Keratinocyte (primary cell): ENCODE results near the gene GP9. TPM values are rescaled to one million over a fixed set of nuclear protein-coding genes. Genes with fewer than 3 reads are reported as not detected.

Source experiments
- DNase-seq: peaks from one replicate; pipeline ENCODE4 v3.0.0-alpha.2; 2011; ENCODE audit warnings: low read depth, missing footprints, low spot score
- FAIRE-seq: peaks from 2 replicates; lab custom pipeline; 2011; peaks lifted over from hg19 to GRCh38; lab: Jason Lieb, UNC
- H2AFZ ChIP-seq: 2 replicates; pipeline ENCODE4 v1.6.0; 2012; ENCODE audit warnings: low read length, control low read depth, inconsistent platforms; ENCODE audit not compliant: control insufficient read depth
- H3K27ac ChIP-seq: 2 replicates; pipeline ENCODE4 v1.5.1; 2011; ENCODE audit warnings: low read length; ENCODE audit not compliant: control insufficient read depth, insufficient read depth
- H3K27me3 ChIP-seq: 3 replicates; pipeline ENCODE4 v1.6.0; 2011; ENCODE audit warnings: low read length; ENCODE audit not compliant: control insufficient read depth, insufficient read depth; ENCODE audit errors: extremely low read depth
- H3K36me3 ChIP-seq, 2 experiments: 2 replicates in 1 of 2; 3 replicates in 1 of 2; pipeline ENCODE4 v1.5.1; 2011; ENCODE audit warnings: low read length in 2 of 2, mild to moderate bottlenecking in 1 of 2; ENCODE audit not compliant: control insufficient read depth in 2 of 2, insufficient read depth in 2 of 2; ENCODE audit errors: extremely low read depth in 1 of 2
- H3K4me1 ChIP-seq: 3 replicates; pipeline ENCODE4 v1.5.1; 2011; ENCODE audit warnings: low read length; ENCODE audit not compliant: control insufficient read depth, insufficient read depth; ENCODE audit errors: extremely low read depth
- H3K4me2 ChIP-seq: 3 replicates; pipeline ENCODE4 v1.6.0; 2011; ENCODE audit warnings: low read depth, low read length; ENCODE audit not compliant: control insufficient read depth, insufficient read depth; ENCODE audit errors: extremely low read depth
- H3K4me3 ChIP-seq, 3 experiments: fragments of 200-600 bp in 1 of 3; sonication (generic) in 1 of 3; 2 replicates in 2 of 3; 3 replicates in 1 of 3; pipeline ENCODE4 v1.5.1; 2011 to 2016; ENCODE audit warnings: low read length in 3 of 3, mild to moderate bottlenecking in 3 of 3, control low read depth in 2 of 3, inconsistent platforms in 1 of 3, low read depth in 1 of 3, mixed read lengths in 1 of 3, mixed run types in 1 of 3, moderate library complexity in 1 of 3; ENCODE audit not compliant: control insufficient read depth in 2 of 3, insufficient read depth in 2 of 3; ENCODE audit errors: extremely low read depth in 1 of 3
- H3K79me2 ChIP-seq: 2 replicates; pipeline ENCODE4 v1.6.0; 2012; ENCODE audit warnings: low read length; ENCODE audit not compliant: control insufficient read depth, insufficient read depth
- H3K9ac ChIP-seq: 3 replicates; pipeline ENCODE4 v1.6.0; 2011; ENCODE audit warnings: low read length; ENCODE audit not compliant: control insufficient read depth, insufficient read depth; ENCODE audit errors: extremely low read depth
- H3K9me1 ChIP-seq: 3 replicates; pipeline ENCODE4 v1.6.0; 2011; ENCODE audit warnings: low read length; ENCODE audit not compliant: control insufficient read depth, insufficient read depth; ENCODE audit errors: extremely low read depth
- H3K9me3 ChIP-seq: 2 replicates; pipeline ENCODE4 v1.5.1; 2012; ENCODE audit warnings: low read depth, low read length; ENCODE audit not compliant: control insufficient read depth
- H4K20me1 ChIP-seq: 3 replicates; pipeline ENCODE4 v1.6.0; 2011; ENCODE audit warnings: low read length; ENCODE audit not compliant: control insufficient read depth, insufficient read depth; ENCODE audit errors: extremely low read depth
- CTCF ChIP-seq, 3 experiments: IDR thresholded peaks in 1 of 3; conservative IDR thresholded peaks in 1 of 3; optimal IDR thresholded peaks in 1 of 3; 2 replicates in 2 of 3; 3 replicates in 1 of 3; pipeline versions ENCODE3 to v1.5.1; 2011; ENCODE audit warnings: low read length in 3 of 3, mild to moderate bottlenecking in 3 of 3, moderate library complexity in 2 of 3, control low read depth in 1 of 3, inconsistent platforms in 1 of 3; ENCODE audit not compliant: insufficient read depth in 2 of 3; ENCODE audit errors: extremely low read depth in 1 of 3
- EZH2 ChIP-seq: IDR thresholded peaks from one replicate; pipeline ENCODE4 v1.6.1; 2012; ENCODE audit warnings: inconsistent platforms, mild to moderate bottlenecking, low read length, moderate library complexity
- dilution Hi-C: fragments of 300-500 bp; cut with MboI; formaldehyde crosslinking; loops from one replicate; pipeline ENCODE4 v1.7.0; 2020; ENCODE audit warnings: low sequenced_read_pairs; ENCODE audit not compliant: extremely low pct_ligation_motif_present
- polyA plus RNA-seq, 5 experiments: library from polyadenylated mRNA; depleted of rRNA in 3 of 5; stranded (reverse) in 3 of 5; stranded (forward) in 1 of 5; unstranded in 1 of 5; fragments of >200 nt; gene quantifications; 1 replicate in 1 of 5; 2 replicates in 3 of 5; 3 replicates in 1 of 5; pipeline versions ENCODE4 v1.2.1 to v1.2.3, GENCODE V29; 2011 to 2012; ENCODE audit warnings: missing spikeins in 2 of 5, low read depth in 1 of 5, low replicate concordance in 1 of 5

The GP9 gene
- polyA plus RNA-seq, 1 donor (not counting 4 experiments of a cell fraction or from before 2014, with no cell fraction given): not detected

- H3K9ac ChIP-seq: no peak overlapping the region
- TF ChIP-seq EZH2 (no peak), CTCF (optimal IDR thresholded peaks at IDR 0.05 in 1 of 3, IDR thresholded peaks at IDR 0.05 in 1 of 3, conservative IDR thresholded peaks at IDR 0.05 in 1 of 3; ENCODE audit: extremely low read depth in 1 of 3, insufficient read depth in 2 of 3, low read length in 3 of 3) (no peak)
- H3K9me3 ChIP-seq: no peaks in the 10 kb centered on the region
- FAIRE-seq (no peak), DNase-seq (no peak)
- H4K20me1 ChIP-seq: peaks cover 5% of the 10 kb centered on the region
- H3K9me1 ChIP-seq: no peaks in the 10 kb centered on the region
- H3K27ac ChIP-seq: no peak overlapping the region
- no peak overlapping the region for H2AFZ ChIP-seq
- H3K4me2 ChIP-seq: no peak overlapping the region
- no peaks in the 10 kb centered on the region for H3K27me3 ChIP-seq
- no peaks in the 10 kb centered on the region for H3K4me1 ChIP-seq
- dilution Hi-C loops: no loop called here
- H3K4me3 ChIP-seq: no peak overlapping the region
- H3K36me3 ChIP-seq: peaks cover 7 to 9% of the 10 kb centered on the region in 2 experiments
- H3K79me2 ChIP-seq: peaks cover 55% of the 10 kb centered on the region
Measured at GRCh38 chr3:129101370-129102138, 41.0 kb downstream of the GP9 start.

- H4K20me1 ChIP-seq: peaks cover 10% of the 10 kb centered on the region
- dilution Hi-C loops: no loop called here
Measured at GRCh38 chr3:129103296-129103695, 42.7 kb downstream of the GP9 start.

More at GRCh38 chr3:129103296-129103695, 42.7 kb downstream of the GP9 start:
- no peaks in the 10 kb centered on the region for H3K27me3 ChIP-seq
- no peak for TF ChIP-seq EZH2
- no peak for TF ChIP-seq CTCF (optimal IDR thresholded peaks at IDR 0.05 in 1 of 3, IDR thresholded peaks at IDR 0.05 in 1 of 3, conservative IDR thresholded peaks at IDR 0.05 in 1 of 3; ENCODE audit: extremely low read depth in 1 of 3, insufficient read depth in 2 of 3, low read length in 3 of 3)
- no peak overlapping the region for H3K4me3 ChIP-seq
- peaks cover 12% of the 10 kb centered on the region in 2 experiments for H3K36me3 ChIP-seq
- no peak overlapping the region for H3K4me2 ChIP-seq
- no peaks in the 10 kb centered on the region for H3K9me3 ChIP-seq
- H3K4me1 ChIP-seq: no peaks in the 10 kb centered on the region
- no peak overlapping the region for H2AFZ ChIP-seq
- H3K79me2 ChIP-seq: peaks cover 60% of the 10 kb centered on the region
- no peak overlapping the region for H3K9ac ChIP-seq
- H3K9me1 ChIP-seq: peaks cover 3% of the 10 kb centered on the region
- FAIRE-seq (no peak), DNase-seq (no peak)
- no peak overlapping the region for H3K27ac ChIP-seq
